ENCODE data around the gene OR5B2. TPM values are rescaled to one million over a fixed set of nuclear protein-coding genes. Genes with fewer than 3 reads are reported as not detected.

The OR5B2 gene
- not detected in 2 replicates for total RNA-seq (2014; rRNA removed)
- not detected for Bru-seq, nascent RNA
- not detected for BruChase-seq, experiment 1, labeled RNA remaining after a 6-hour chase
- BruChase-seq, experiment 2, labeled RNA remaining after a 2-hour chase = percentile 12 among the genes with signal in this experiment
- long read RNA-seq = 0 reads

GRCh38 chr11:58428021-58428420 lies at the start of gene OR5B2:
OR5B2 (minus strand) TSS chr11:58428121; CDS start chr11:58423261, 4,860 bp downstream.
- BruUV-seq (replicated peaks) = no TSS peak
- no peaks in the 10 kb centered on the region for H3K79me2 ChIP-seq (ENCODE audit: low read length)
- H3K27ac ChIP-seq (ENCODE audit: low read length) = no peak within 1 kb of the TSS
- no peaks in the 10 kb centered on the region for H3K27me3 ChIP-seq (ENCODE audit: low read length)
- H3K9ac ChIP-seq (ENCODE audit: low read length) = no peak within 1 kb of the TSS
- no peaks in the 10 kb centered on the region; the same call in 1 of the 2 replicates for H3K9me3 ChIP-seq (ENCODE audit: low read length)
- no peak within 1 kb of the TSS for H3K4me2 ChIP-seq (ENCODE audit: low read length)
- H4K20me1 ChIP-seq (ENCODE audit: low read length) = no peaks in the 10 kb centered on the region
- intact Hi-C loops (cut with micrococcal nuclease) = no loop called here
- 0 out of 2 replicates have a peak, but pooled peaks cover 4% of the 10 kb centered on the region for H3K4me1 ChIP-seq (ENCODE audit: insufficient read depth, low read length)
- no peak within 1 kb of the TSS for H2AFZ ChIP-seq (ENCODE audit: low read length)
- H3K9me2 ChIP-seq (replicated peaks; ENCODE audit: low read length) = no peaks in the 10 kb centered on the region
- no peaks in the 10 kb centered on the region for H3F3A ChIP-seq (ENCODE audit: low read length, unreplicated experiment)
- ChIA-PET CTCF (no interaction called here), POLR2A (ENCODE audit: unreplicated experiment) (no interaction called here)
- DNase-seq (no peak), ATAC-seq (no peak)
- TF ChIP-seq EZH2phosphoT487 (IDR thresholded peaks at IDR 0.05; ENCODE audit: borderline replicate concordance, low read length) (no peak), EZH2 (IDR thresholded peaks at IDR 0.05; ENCODE audit: low read length, unreplicated experiment) (no peak), CTCF (conservative IDR thresholded peaks at IDR 0.05; ENCODE audit: low read depth, low read length) (no peak)
- H3K36me3 ChIP-seq (ENCODE audit: low read depth, low read length) = no peaks in the 10 kb centered on the region
- no peak within 1 kb of the TSS for H3K4me3 ChIP-seq (ENCODE audit: low read length)

- POLR2A ChIA-PET (ENCODE audit: unreplicated experiment) = no interaction called here
- Histone ChIP-seq H3K4me3 (ENCODE audit: low read length) (no peak overlapping the region), H3K9ac (ENCODE audit: low read length) (no peak overlapping the region), H3K27ac (ENCODE audit: low read length) (no peak overlapping the region), H3K79me2 (ENCODE audit: low read length) (no peaks in the 10 kb centered on the region), H3F3A (ENCODE audit: low read length, unreplicated experiment) (no peaks in the 10 kb centered on the region), H3K9me3 (ENCODE audit: low read length) (peaks cover 8% of the 10 kb centered on the region; the same call in 1 of the 2 replicates), H3K4me1 (ENCODE audit: insufficient read depth, low read length) (no peaks in the 10 kb centered on the region), H3K9me2 (replicated peaks; ENCODE audit: low read length) (no peaks in the 10 kb centered on the region), H3K4me2 (ENCODE audit: low read length) (no peak overlapping the region), H4K20me1 (ENCODE audit: low read length) (no peaks in the 10 kb centered on the region), H2AFZ (ENCODE audit: low read length) (no peak overlapping the region), H3K27me3 (ENCODE audit: low read length) (no peaks in the 10 kb centered on the region), H3K36me3 (ENCODE audit: low read depth, low read length) (no peaks in the 10 kb centered on the region)
- CTCF ChIA-PET = no interaction called here
- intact Hi-C loops (cut with micrococcal nuclease) = no loop called here
- BruUV-seq (replicated peaks) = no TSS peak
- no peak for ATAC-seq
- no peak for DNase-seq
- TF ChIP-seq EZH2phosphoT487 (IDR thresholded peaks at IDR 0.05; ENCODE audit: borderline replicate concordance, low read length) (no peak), CTCF (conservative IDR thresholded peaks at IDR 0.05; ENCODE audit: low read depth, low read length) (no peak), EZH2 (IDR thresholded peaks at IDR 0.05; ENCODE audit: low read length, unreplicated experiment) (no peak)
Observed at GRCh38 chr11:58471892-58472291, 44.0 kb upstream of the OR5B2 start.

- H2AFZ ChIP-seq (ENCODE audit: low read length) = no peak overlapping the region
- H3K9me2 ChIP-seq (replicated peaks; ENCODE audit: low read length) = no peaks in the 10 kb centered on the region
- H3K9me3 ChIP-seq (ENCODE audit: low read length) = peaks cover 10% of the 10 kb centered on the region
- CTCF ChIA-PET = no interaction called here
- no peaks in the 10 kb centered on the region for H3K36me3 ChIP-seq (ENCODE audit: low read depth, low read length)
- H3K4me3 ChIP-seq (ENCODE audit: low read length) = no peak overlapping the region
- POLR2A ChIA-PET (ENCODE audit: unreplicated experiment) = no interaction called here
- no peak overlapping the region for H3K9ac ChIP-seq (ENCODE audit: low read length)
- no peaks in the 10 kb centered on the region for H4K20me1 ChIP-seq (ENCODE audit: low read length)
- BruUV-seq (replicated peaks) = no TSS peak
- peak; percentile 35; the same call in 1 of the 2 replicates for ATAC-seq
- H3K79me2 ChIP-seq (ENCODE audit: low read length) = no peaks in the 10 kb centered on the region
- peaks cover 11% of the 10 kb centered on the region; the same call in 1 of the 2 replicates for H3K4me1 ChIP-seq (ENCODE audit: insufficient read depth, low read length)
- H3K4me2 ChIP-seq (ENCODE audit: low read length) = no peak overlapping the region
- intact Hi-C loops (cut with micrococcal nuclease) = no loop called here
- DNase-seq = peak; percentile 16
- H3F3A ChIP-seq (ENCODE audit: low read length, unreplicated experiment) = no peaks in the 10 kb centered on the region
- H3K27me3 ChIP-seq (ENCODE audit: low read length) = no peaks in the 10 kb centered on the region
- no peak for TF ChIP-seq CTCF (conservative IDR thresholded peaks at IDR 0.05; ENCODE audit: low read depth, low read length)
- TF ChIP-seq EZH2 (IDR thresholded peaks at IDR 0.05; ENCODE audit: low read length, unreplicated experiment) = no peak
- no peak for TF ChIP-seq EZH2phosphoT487 (IDR thresholded peaks at IDR 0.05; ENCODE audit: borderline replicate concordance, low read length)
- no peak overlapping the region for H3K27ac ChIP-seq (ENCODE audit: low read length)
Observed at GRCh38 chr11:58466293-58466692, 38.4 kb upstream of the OR5B2 start.
